CD4-positive, alpha-beta T cell treated with Interleukin-1 beta for 1 hour (primary cell): ENCODE measurements around the gene CSMD2.

Source experiments
- DNase-seq, 2 donors: peaks; one replicate each; pipeline ENCODE4 v3.0.0-alpha.2; 2020 to 2022

Gene CSMD2

DNA sequence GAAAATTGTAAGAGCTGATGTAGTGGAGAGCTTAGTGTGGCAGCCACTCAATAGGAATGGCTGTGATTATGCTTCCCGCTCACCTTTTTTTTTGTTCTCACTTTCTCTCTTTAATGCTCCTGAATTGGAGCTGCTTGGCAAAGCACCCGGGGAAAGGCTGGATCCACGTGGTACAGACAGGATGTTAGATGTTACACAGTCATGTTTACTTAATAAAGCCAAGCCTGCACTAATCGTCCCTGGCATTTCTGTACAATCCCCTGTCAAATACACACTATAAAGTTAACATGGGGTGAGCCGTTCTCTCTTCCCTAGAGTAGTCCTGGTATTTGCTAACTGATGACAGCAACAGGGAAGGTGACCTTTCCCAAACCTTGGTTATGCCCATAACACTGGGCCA, 504.8 kb downstream of the CSMD2 start:
- no peak for DNase-seq

DNA sequence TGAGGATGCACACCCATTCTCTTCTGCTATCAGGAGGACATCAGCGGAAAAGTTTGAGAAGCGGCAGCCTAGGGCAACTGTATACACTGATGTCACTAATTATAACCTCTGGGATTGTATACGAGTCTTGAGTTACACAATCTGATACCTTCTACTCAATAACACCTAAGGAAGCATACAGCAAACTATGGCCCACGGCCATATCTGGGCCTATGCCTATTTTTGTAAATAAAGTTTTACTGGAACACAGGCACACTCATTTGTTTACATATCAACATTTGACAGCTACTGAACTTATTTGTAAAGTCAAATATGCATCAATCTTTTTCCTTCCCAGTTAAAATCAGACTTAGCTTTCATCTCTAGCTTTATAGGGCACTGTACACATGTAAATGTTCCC, 505.4 kb downstream of the CSMD2 start:
- DNase-seq = no peak

DNA sequence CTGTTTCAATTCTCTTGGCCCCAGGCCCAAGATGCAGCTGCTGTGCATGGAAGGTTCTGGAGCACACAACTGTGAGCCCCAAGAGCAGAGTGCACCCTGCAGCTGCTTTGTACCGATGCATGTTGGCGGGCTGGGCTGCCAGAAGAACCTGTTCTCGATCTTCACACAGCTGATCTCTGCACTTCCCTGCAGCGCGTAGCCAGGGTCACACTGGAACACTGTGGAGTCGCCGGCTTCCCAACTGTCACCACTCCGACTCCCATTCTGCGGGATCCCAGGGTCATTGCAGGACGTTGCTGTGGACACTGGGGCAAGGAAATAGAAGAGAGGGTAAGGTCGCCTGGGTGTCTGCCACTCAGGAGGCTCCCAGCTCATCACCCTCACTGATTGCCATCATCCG, 507.2 kb downstream of the CSMD2 start:
- DNase-seq = no peak

DNA sequence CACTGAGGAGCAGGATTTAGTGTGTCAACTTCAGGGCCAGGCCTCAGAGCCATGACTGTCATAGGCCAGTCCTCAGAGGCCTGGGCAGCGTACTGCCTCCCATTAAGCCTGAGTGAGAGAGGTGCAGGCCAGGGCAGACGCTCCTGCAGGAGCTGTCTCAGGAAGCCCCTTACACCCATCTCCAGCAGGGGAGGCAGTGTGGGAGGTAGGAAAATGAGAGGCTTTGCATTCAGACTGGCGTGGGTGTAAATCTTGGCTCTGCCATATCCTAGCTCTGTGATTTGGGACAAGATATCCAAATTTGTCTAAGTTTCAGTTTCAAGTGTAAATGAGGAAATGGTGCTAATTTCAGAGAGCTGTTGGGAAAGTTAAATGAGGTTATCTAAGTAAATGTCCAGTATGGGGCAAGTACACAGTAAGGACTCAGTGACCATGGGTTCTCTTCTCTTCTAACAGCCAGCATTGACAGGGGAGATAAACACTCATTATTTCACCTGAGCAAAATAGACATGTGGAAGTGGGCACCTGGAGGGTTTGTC, 508.5 kb downstream of the CSMD2 start:
- DNase-seq = no peak

DNA sequence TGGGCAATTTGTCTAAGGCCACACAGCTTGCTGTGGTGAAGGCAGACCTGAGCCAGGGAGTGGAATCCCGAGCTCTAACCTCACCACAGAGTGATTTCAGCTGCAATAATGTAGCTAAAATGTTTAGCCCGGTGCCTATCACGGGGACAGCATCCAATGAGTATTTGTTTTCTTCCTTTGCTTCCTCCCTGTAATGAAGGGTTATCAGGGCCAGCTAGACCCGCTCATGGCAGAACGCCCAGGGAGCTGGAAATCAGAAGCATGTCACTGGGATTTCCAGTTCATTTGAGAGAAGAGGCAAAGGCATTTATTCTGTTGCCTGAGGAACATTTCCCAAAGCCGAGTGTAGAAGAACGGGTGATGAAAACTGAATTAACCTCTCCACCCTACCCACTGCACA, 509.5 kb downstream of the CSMD2 start:
- DNase-seq = no peak

DNA sequence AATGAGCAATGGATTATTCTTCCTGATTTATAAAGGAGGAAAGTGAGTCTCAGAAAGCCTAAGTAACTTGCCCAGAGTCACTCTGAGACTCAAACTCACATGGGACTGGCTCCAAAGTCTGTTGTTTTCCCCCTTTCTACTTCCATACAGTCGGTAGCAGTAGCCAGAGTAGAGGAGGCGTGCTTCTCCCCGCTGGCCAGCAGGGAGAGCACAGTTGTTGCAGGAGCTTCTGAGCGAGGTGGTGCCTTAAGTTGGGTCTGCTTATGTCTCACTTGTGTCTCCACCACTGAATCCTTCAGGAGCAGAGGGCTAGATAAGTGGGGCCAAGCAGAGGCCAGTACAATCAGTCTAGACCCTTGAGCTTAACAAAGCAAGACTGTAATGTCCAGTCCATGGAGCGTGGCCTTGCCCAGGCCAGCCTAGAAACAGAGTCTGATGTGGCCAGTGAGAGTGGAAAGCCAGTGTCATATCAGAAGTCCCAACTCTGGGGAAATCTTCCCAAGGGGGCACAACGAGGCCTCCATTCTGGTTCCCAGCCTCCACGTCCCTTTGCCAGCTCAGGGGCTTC, 510.7 kb downstream of the CSMD2 start:
- DNase-seq = no peak

DNA sequence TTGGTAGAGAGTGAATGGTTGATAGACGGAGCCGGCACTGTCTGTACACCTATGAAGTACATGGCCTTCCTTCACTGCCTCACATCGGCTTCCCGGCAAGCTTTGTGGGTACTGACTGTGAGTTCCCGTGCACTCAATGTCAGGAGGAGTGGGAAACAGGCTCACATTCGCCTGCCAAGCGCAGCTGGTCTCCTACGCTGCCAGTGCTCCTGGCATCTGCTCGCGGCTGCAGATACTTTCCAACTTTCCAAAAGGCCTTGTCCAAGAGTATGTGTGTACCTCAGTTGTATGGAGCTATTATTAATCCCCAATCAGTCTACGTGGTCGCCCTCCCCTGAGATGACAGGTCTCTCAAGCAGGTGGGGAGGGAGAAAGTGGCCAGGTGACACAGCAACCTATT, 511.8 kb downstream of the CSMD2 start:
- no peak for DNase-seq

DNA sequence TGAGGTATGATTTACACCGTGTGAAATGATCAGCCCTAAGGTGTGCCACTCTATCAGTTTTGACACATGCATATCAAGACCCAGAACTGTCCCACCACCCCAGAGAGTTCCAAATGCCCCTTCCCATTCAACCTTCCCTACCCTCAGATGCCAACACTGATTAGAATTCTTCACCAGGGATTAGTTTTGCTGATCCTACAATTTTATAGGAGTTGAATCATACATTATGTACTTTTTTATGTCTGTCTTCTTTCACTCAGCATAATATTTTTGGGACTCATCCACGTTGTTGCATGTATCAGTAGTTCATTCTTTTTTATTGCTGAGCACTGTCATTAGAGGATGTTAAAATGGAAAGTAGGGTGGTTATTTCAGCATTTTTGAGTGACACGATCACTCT, 514.3 kb downstream of the CSMD2 start:
- no peak for DNase-seq

DNA sequence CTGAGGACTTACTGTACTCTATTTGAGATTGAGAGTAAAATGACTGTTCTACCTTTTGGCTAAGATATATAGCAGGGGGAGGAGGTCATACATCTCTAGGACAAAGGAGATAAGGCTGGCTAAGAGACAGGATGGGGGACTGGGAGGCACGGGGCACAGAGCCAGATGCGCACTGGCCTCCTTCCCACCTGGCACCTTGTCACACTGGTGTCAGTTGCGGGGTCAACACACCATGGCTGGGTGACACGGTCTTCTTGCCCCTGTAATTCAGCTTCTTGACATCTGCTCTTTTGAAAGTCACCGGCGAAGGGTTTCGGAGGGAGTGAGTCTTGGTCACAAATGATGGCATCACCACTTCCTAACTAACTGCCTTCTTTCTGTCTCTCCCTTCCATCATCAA, 515.3 kb downstream of the CSMD2 start:
- DNase-seq = no peak

DNA sequence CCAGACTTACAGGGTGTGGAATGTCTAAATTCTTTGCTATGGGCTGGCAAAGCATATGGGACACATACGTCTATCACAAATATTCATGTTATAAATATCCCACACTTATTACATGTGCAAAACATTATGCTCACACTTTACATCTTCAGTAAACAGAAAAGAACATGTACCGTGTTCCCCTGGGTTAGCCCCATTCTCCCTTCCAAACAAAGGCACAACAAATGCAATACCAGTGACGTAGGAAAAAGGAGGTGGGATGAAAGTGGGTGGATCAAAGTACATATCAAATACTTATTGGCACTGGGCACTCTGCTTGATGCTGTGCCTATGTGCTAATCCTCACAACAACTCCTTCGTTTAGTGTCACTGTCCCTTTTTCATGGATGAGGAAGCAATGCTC, 521.8 kb downstream of the CSMD2 start:
- DNase-seq = no peak

DNA sequence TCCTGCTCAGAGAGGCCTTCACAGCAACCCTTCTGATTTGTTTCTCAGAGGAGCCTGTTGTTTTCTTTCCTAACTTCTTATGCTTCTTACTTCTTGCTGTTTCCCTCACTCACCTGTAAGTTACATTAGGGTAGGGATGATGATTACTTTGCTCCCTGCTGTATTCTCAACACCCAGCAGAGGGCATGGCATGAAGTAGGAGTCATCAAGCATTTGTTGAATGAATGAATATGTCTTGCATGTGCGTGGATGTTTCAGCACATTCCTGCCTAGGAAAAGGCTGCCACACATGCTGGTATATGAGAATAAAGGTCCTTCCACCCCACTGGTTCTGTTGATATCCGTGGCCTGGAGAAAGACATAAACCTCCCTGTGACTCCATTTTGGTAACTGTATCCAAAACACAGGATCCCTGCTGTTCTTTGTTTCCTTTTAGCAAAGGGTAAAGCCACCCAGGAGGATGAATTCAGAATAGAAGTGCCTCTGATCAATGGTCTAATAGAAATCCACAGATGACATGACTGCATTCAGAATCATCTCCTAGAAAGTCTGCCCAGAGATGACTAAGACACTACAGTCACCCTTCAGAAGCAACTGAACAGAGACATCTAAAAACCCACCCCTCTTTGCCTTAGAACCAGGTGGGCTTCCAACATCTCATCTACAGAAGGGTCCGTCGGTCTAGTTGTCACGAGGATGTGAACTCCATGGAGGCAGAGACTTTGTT, 523.8 kb downstream of the CSMD2 start:
- DNase-seq = no peak

DNA sequence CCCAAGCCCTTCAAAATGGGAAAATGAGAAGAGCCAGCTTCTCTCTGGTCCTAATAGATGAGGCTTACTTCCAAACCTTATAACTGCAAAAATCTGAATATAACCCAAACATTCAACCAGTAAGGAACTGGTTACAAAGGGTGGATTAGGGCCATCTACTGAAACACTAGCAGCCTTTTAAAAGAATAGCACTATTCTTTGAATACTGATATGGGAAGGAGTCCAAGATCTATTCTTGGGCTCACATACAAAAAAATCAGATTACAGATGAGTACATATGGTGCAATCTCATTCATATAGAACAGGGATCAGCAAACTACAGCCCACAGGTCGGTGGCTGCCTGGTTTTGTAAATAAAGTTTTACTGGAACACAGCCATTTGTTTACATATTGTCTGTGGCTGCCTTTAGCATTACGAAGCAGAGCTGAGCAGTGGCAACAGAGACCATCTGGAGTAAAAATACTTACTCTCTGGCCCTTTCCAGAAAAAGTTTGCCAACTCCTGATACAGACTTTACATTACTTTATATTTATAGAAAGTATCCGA, 524.8 kb downstream of the CSMD2 start:
- no peak for DNase-seq

DNA sequence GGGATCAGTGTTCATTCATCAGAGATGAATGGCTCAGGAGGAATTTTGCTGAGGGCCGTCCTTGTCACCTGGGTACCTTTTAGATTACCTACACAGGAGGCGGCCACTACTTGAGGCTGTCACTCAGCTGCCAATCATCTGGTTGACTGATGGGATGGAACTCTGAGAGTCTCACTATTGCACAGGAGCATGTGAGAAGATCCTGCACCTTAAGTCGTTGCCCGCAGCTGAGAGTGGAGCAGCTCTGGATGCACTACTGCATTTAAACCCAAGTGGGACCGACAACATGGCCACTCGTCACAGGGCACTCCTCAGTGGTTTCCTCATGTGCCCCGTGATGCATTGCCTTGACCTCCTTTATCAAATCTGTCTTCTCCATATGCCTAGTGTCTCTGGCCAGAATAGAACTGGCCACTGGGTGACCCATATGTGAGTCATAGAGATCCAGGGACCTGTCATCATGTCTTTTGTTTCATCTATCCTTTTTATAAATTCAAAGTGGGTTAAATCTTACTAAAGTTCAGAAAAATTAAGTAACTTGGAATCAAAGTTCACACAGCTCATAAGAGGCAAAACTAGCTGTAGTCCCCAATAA, 527.1 kb downstream of the CSMD2 start:
- no peak for DNase-seq

DNA sequence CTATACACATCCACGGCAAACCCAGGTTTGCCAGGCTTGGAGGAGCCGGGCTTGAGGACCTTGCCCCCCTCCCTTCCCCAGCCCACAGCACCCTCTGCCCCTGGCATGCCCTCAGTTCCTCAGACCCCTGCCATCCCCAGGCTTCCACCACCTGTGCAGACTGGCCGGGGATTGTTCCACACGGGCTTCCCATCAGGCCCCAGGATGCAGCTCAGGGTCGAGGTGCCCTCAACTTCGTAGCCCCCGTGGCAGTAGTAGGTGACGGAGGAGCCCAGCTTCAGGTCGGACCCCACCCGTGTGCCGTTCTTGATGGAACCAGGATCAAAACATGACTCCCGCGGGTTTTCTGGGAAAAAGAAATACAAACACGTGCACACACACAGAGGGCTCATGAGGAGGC, 528.8 kb downstream of the CSMD2 start:
- DNase-seq = no peak

DNA sequence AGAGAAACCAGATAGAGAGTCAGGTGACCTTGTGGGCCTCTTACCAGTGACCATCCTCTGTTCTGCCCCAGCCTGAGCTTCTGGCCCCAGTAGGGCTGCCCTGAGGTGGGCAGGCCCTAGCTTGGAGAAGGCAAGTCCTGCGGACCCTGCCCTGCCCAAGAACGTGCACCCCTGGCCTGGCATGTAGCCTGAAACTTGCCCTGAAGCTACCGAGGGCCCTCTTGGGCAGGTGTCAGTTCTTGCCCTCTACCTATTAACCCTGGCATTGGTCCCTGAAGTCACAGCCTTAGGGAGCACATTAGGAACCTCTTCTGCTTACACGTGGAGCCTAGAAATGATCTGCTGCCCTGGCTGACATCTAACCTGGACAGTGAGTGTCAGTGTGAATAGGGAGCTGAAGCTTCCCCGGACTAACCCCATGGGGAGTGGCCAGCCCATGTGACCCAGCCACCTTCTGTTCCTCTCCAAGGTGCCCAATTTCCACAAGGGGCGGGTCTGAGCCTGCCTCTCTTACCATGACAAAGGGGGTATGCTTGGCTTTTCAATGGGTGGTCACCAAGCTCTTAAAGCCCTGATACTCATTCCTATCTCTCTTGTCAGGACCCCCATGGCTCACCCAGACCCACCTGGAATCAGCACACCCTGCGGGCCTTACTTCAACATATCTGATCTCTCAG, 529.6 kb downstream of the CSMD2 start:
- no peak for DNase-seq

DNA sequence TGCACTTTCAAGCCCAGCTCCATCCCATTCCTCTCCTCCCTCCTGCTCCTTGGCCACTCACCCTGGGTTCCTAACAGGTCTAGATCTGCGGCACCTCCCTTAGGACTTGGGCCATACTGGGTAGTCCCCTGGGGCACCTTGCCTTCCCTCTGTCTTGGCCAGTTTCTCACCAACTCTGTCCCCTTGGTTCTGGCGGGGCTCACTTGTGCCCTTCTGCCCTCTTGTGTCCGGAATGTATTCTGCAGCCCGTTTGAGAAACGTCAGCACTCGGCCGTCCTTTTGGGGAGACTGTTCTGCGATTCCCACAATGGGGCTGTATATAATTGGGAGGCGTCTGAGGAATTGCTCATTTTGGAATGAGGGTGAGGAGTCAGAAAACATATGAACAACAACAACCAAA, 530.2 kb downstream of the CSMD2 start:
- no peak for DNase-seq

DNA sequence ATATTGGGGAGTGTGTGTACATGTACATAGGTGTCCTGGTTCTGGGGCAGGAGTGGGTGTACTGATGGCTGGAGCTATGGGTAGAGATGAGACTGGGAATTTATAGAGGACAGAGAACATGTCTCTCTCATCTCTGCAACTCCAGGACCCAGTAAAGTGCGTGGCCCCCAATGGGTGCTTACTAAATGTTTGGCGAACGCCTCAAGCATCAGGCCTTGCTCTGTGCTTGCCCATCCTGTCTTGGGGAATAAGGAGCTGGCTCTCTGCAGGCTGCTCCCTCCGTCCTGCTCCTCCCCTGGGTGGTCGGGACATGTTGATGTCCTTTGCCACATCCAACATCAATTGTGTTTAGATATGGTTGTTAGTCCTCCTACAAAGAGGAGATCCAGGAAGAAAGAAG, 530.9 kb downstream of the CSMD2 start:
- DNase-seq = no peak

DNA sequence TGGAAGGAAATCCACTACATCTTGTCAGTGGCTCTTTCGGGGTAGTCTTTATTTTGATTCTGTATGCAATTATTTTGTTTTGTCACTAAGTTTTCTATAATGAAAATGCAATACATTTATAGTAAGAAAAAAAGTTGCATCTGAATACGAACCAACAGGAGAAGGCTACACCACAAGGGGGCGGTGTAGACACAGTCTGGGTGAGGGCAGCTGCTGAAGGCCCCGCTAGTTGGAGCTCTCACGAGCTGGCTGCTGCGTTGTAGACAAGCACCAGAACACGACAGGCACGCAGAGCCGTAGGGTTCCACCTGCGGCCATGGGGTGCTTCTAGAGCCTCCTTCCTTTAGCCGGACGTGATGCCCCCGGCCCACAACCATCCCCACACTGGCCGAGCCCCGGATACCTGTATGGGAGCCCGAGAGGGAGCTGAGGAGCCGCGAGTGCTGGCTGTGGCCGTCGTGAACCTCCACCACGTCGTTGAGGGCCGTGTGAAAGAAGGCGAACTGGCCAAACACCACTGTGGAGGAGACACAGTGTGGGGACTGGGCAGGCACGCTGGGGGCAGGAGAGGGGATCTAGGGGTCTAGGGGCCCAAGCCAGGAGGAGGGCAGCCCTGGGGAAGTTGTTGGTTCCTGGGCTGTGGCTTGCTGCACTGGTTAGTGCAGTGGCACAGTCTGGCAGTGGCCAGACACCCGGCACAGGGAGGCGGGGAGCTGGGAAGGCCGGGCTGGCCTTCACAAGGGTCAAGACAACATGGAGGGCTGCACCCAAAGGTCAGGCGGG, 531.8 kb downstream of the CSMD2 start:
- DNase-seq = peak; percentile 74 to 77

DNA sequence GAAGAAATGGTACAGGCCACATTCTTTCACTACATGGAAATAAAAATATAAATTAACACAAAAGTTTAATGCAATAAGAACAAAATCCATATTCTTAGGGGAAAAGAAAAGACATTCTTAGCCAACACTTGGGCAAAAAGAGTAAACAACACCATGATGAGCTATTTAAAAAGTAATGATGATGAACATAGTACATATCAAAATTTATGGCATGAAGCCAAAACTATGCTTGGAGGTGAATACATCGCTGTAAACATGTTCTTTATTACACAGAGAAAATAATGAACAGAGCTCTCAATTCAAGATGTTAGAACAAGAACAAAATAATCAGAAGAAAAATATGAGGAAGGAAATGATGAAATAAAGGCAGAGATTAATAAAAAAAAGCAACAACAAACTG, 534.3 kb downstream of the CSMD2 start:
- no peak for DNase-seq

DNA sequence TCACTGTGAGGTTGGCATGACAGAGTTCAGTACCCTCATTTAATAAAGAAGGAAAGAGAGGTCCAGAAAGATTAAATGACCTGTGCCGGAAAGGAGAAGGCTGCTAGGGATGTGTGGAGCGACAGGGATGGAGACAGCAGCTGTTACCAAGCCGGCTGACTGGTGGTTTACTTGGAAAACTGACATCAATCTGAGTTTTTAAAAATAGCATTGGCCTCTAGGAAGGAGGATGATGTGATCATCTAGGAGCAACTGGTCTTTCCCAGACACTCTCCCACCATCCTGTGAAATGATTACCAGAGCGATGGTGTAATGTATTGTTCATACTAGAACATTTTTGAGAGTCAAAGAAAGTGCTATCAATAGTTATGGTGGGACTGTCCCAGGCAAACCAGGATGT, 538.2 kb downstream of the CSMD2 start:
- DNase-seq = no peak

DNA sequence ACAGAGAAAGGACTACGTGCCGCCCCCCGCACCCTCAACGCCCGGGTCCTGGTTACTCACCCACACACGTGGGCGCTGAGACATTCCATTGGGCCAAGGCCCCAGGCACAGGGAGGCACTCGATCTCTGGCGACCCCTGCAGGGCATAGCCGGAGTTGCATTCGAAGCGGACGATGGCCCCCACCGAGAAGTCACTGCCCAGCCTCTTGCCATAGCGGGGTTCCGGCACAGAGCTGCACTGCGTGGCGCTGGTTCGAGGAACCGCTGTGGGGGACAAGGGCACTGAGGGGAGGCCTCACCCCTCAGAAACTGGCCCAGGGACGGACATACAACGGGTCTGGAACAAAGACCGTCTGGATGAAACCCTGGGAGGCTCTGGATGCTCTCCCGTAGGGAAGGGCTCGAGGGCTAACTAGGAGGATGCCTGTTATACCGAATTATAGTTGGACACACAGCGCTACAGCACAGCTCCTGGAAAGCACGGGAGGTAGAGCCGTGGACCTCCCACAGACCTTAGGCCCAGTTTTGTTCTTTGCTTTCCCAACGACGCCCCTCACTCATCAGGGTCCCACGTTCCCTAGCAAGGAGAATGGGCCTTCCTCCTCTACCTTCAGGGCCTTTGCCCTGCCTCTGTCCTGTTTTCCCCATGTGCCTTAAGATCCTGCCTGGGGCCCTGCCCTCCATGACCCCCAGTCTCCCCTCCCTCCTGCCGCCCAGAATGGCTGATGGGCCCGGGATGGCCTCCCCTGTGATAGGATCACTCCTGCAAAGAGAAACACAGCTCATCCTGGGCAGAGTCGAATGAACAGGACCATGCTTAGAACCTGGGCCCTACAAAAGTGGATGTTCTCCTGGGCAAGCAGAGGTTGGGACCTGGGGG, 539.8 kb downstream of the CSMD2 start:
- DNase-seq = no peak
